ENCODE results near the gene FAM20A. TPM values are rescaled to one million over a fixed set of nuclear protein-coding genes. Genes with fewer than 3 reads are reported as not detected.
A peak's percentile ranks its signal among the peaks of the same experiment; 100 is the strongest.

Gene FAM20A
- total RNA-seq (2014; rRNA removed) (0.11 and 0.17 TPM in 2 replicates), Bru-seq, nascent RNA (percentile 42 among the genes with signal in this experiment), BruChase-seq, experiment 1, labeled RNA remaining after a 6-hour chase (percentile 29 among the genes with signal in this experiment), BruChase-seq, experiment 2, labeled RNA remaining after a 2-hour chase (percentile 39 among the genes with signal in this experiment)
- long read RNA-seq, transcript FAM20A-205 (11 exons, 2,955 nt): major isoform, 7 of 37 reads
- long read RNA-seq, partial matches to known transcripts: 4 of 37 reads
- long read RNA-seq, other reads (novel, unspliced or antisense): 26 of 37 reads

GRCh38 chr17:68600931-68601564 lies at the start of gene FAM20A:
FAM20A (minus strand) TSS chr17:68601367; CDS start chr17:68600666, 701 bp downstream.
- ATAC-seq (peak; percentile 50), DNase-seq (no peak)
- no TSS peak for BruUV-seq (replicated peaks)
- CTCF ChIA-PET: no interaction called here
- Histone ChIP-seq H3K4me1 (ENCODE audit: insufficient read depth, low read length) (peaks cover 4% of the 10 kb centered on the region; the same call in 1 of the 2 replicates), H4K20me1 (ENCODE audit: low read length) (no peaks in the 10 kb centered on the region), H3K9me2 (replicated peaks; ENCODE audit: low read length) (no peaks in the 10 kb centered on the region), H3K27ac (ENCODE audit: low read length) (no peak within 1 kb of the TSS), H3K9me3 (ENCODE audit: low read length) (no peaks in the 10 kb centered on the region), H2AFZ (ENCODE audit: low read length) (peak within 1 kb of the TSS; percentile 54; the same call in 1 of the 2 replicates), H3K4me2 (ENCODE audit: low read length) (peak within 1 kb of the TSS; percentile 68), H3F3A (ENCODE audit: low read length, unreplicated experiment) (no peaks in the 10 kb centered on the region), H3K4me3 (ENCODE audit: low read length) (peak within 1 kb of the TSS; percentile 48; the same call in 1 of the 2 replicates), H3K79me2 (ENCODE audit: low read length) (no peaks in the 10 kb centered on the region), H3K27me3 (ENCODE audit: low read length) (peaks cover 22% of the 10 kb centered on the region), H3K36me3 (ENCODE audit: low read depth, low read length) (no peaks in the 10 kb centered on the region), H3K9ac (ENCODE audit: low read length) (no peak within 1 kb of the TSS)
- intact Hi-C loops (cut with micrococcal nuclease): no loop called here
- no peak for TF ChIP-seq EZH2 (IDR thresholded peaks at IDR 0.05; ENCODE audit: low read length, unreplicated experiment)
- no peak for TF ChIP-seq EZH2phosphoT487 (IDR thresholded peaks at IDR 0.05; ENCODE audit: borderline replicate concordance, low read length)
- POLR2A ChIA-PET (ENCODE audit: unreplicated experiment): no interaction called here

DNA sequence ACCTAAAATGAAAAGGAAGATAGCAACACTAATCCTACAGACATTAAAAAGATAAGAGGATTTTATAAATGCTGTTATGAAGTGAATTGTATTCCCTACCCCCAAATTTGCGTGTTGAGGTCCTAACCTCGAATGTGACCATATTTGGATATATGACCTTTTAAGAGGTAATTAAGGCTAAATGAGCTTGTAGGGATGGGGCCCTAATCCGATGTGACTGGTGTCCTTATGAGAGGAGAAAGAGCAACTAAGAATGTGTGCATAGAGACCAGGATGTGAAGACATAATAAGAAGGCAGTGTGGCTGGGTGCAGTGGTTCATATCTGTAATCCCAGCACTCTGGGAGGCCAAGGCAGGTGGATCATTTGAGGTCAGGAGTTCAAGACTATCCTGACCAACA lies 48.2 kb upstream of the FAM20A start:
- H4K20me1 ChIP-seq (ENCODE audit: low read length): no peaks in the 10 kb centered on the region
- no peak overlapping the region for H3K27ac ChIP-seq (ENCODE audit: low read length)
- CTCF ChIA-PET: no interaction called here
- H3K79me2 ChIP-seq (ENCODE audit: low read length): no peaks in the 10 kb centered on the region
- POLR2A ChIA-PET (ENCODE audit: unreplicated experiment): no interaction called here
- H3K9ac ChIP-seq (ENCODE audit: low read length): no peak overlapping the region
- TF ChIP-seq CTCF (conservative IDR thresholded peaks at IDR 0.05; ENCODE audit: low read depth, low read length) (no peak), EZH2 (IDR thresholded peaks at IDR 0.05; ENCODE audit: low read length, unreplicated experiment) (no peak), EZH2phosphoT487 (IDR thresholded peaks at IDR 0.05; ENCODE audit: borderline replicate concordance, low read length) (no peak)
- no peak overlapping the region for H2AFZ ChIP-seq (ENCODE audit: low read length)
- intact Hi-C loops (cut with micrococcal nuclease): loop anchor here (10.0 kb wide), 1 partner anchor 595 kb away; no protein-coding TSS in a partner anchor
- no peaks in the 10 kb centered on the region for H3K9me3 ChIP-seq (ENCODE audit: low read length)
- DNase-seq: no peak
- no peak overlapping the region for H3K4me2 ChIP-seq (ENCODE audit: low read length)
- H3K9me2 ChIP-seq (replicated peaks; ENCODE audit: low read length): no peaks in the 10 kb centered on the region
- no peak overlapping the region for H3K4me3 ChIP-seq (ENCODE audit: low read length)
- H3K27me3 ChIP-seq (ENCODE audit: low read length): no peaks in the 10 kb centered on the region
- H3K4me1 ChIP-seq (ENCODE audit: insufficient read depth, low read length): peaks cover 23% of the 10 kb centered on the region
- H3K36me3 ChIP-seq (ENCODE audit: low read depth, low read length): no peaks in the 10 kb centered on the region
- H3F3A ChIP-seq (ENCODE audit: low read length, unreplicated experiment): no peaks in the 10 kb centered on the region
- ATAC-seq: no peak
- no TSS peak for BruUV-seq (replicated peaks)

DNA sequence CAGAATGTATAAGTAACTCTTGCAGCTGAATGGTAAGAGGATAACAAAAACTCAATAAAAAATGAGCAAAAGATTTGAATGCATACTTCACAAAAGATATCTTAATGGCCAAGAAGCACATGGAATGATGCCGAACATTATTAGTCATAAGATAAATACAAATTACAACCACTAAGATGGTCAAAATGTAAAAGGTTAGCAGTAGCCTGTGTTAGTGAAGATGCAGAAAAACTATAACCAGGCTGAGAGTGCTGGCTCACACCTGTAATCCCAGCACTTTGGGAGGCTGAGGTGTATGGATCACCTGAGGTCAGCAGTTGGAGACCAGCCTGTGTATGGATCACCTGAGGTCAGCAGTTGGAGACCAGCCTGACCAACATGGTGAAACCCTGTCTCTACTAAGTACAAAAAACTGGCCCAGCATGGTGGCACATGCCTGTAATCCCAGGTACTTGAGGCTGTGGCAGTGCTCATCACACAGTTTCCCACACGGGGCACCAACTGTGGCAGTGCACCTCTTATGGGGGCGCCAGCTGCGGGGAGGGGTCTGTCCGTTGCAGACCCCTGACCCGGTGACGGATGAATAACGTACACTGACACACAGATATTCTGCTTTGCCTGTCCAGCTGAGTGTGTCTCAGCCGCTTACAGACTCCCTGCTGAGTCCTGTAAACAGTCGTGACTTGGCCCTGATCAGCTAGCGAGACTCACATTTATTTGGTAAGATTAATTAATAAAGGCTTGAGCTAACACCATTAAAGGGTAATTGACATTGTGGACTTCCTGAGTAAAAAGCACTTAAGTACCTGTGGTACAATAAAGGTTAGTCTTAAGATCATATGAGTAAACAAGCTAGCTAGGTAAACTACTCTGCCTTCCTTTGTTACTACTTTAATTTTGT lies 45.7 kb upstream of the FAM20A start:
- H3K36me3 ChIP-seq (ENCODE audit: low read depth, low read length): no peaks in the 10 kb centered on the region
- no peaks in the 10 kb centered on the region for H3K9me2 ChIP-seq (replicated peaks; ENCODE audit: low read length)
- 0 out of 2 replicates have a peak, but pooled peaks cover 3% of the 10 kb centered on the region for H3K27me3 ChIP-seq (ENCODE audit: low read length)
- H3K79me2 ChIP-seq (ENCODE audit: low read length): no peaks in the 10 kb centered on the region
- CTCF ChIA-PET: interaction anchor here (0.5 kb wide), 1 partner anchor 12 kb away, joined by 3 read pairs; no protein-coding TSS in a partner anchor
- ATAC-seq: peak; percentile 81
- peak overlapping the region; percentile 7 for H3K4me2 ChIP-seq (ENCODE audit: low read length)
- peak overlapping the region; percentile 67 for H3K27ac ChIP-seq (ENCODE audit: low read length)
- intact Hi-C loops (cut with micrococcal nuclease): loop anchor here (1.0 to 10.0 kb wide), 5 partner anchors 33 to 598 kb away; no protein-coding TSS in a partner anchor
- 0 out of 2 replicates have a peak overlapping the region, but pooled peaks have one; percentile 35 for H2AFZ ChIP-seq (ENCODE audit: low read length)
- POLR2A ChIA-PET (ENCODE audit: unreplicated experiment): no interaction called here
- no peaks in the 10 kb centered on the region for H3F3A ChIP-seq (ENCODE audit: low read length, unreplicated experiment)
- peak overlapping the region; percentile 15 for H3K9ac ChIP-seq (ENCODE audit: low read length)
- H3K4me1 ChIP-seq (ENCODE audit: insufficient read depth, low read length): peaks cover 23% of the 10 kb centered on the region
- no TSS peak for BruUV-seq (replicated peaks)
- DNase-seq: peak; percentile 88
- H3K9me3 ChIP-seq (ENCODE audit: low read length): no peaks in the 10 kb centered on the region
- H3K4me3 ChIP-seq (ENCODE audit: low read length): no peak overlapping the region
- no peak for TF ChIP-seq EZH2phosphoT487 (IDR thresholded peaks at IDR 0.05; ENCODE audit: borderline replicate concordance, low read length)
- TF ChIP-seq EZH2 (IDR thresholded peaks at IDR 0.05; ENCODE audit: low read length, unreplicated experiment): no peak
- no peak for TF ChIP-seq CTCF (conservative IDR thresholded peaks at IDR 0.05; ENCODE audit: low read depth, low read length)
- H4K20me1 ChIP-seq (ENCODE audit: low read length): no peaks in the 10 kb centered on the region
